Liver (tissue), 3 donors: ENCODE data around the gene PTTG1IP.

Experiments used
- ATF3 ChIP-seq: IDR thresholded peaks from 2 replicates; pipeline ENCODE4 v1.6.1; 2016; ENCODE audit warnings: antibody characterized with exemption
- EGR1 ChIP-seq, 2 donors: IDR thresholded peaks; 2 replicates each; pipeline ENCODE4 v1.6.1; 2016 to 2018; ENCODE audit warnings: antibody characterized with exemption in 2 of 2, low read depth in 2 of 2
- FOXA2 ChIP-seq: IDR thresholded peaks from 2 replicates; pipeline ENCODE4 v1.6.1; 2016; ENCODE audit warnings: antibody characterized with exemption
- JUND ChIP-seq, 2 donors: IDR thresholded peaks; 2 replicates each; pipeline ENCODE4 v1.6.1; 2016; ENCODE audit warnings: antibody characterized with exemption in 2 of 2
- RAD21 ChIP-seq, 2 donors: IDR thresholded peaks; 2 replicates each; pipeline ENCODE4 v1.6.1; 2016; ENCODE audit warnings: antibody characterized with exemption in 2 of 2, mild to moderate bottlenecking in 2 of 2
- REST ChIP-seq: IDR thresholded peaks from 2 replicates; pipeline ENCODE4 v1.6.1; 2016; ENCODE audit warnings: antibody characterized with exemption, mild to moderate bottlenecking
- RXRA ChIP-seq, 2 donors: IDR thresholded peaks; 2 replicates each; pipeline ENCODE4 v1.6.1; 2017 to 2018; ENCODE audit warnings: antibody characterized with exemption in 2 of 2, mild to moderate bottlenecking in 1 of 2
- SP1 ChIP-seq: IDR thresholded peaks from 2 replicates; pipeline ENCODE4 v1.6.1; 2018; ENCODE audit warnings: antibody characterized with exemption, mild to moderate bottlenecking
- TAF1 ChIP-seq: conservative IDR thresholded peaks from 2 replicates; pipeline ENCODE4 v1.6.1; 2016; ENCODE audit warnings: antibody characterized with exemption, mild to moderate bottlenecking
- YY1 ChIP-seq: IDR thresholded peaks from 2 replicates; pipeline ENCODE4 v1.6.1; 2016; ENCODE audit warnings: antibody characterized with exemption, mild to moderate bottlenecking
- TF ChIP-seq, protein P1 (sequence below): fragments of 150-350 bp; IDR thresholded peaks from 2 replicates; pipeline ENCODE4 v1.5.1; 2017; ENCODE audit warnings: improper control_type of control experiment, low read depth, low read length; ENCODE audit not compliant: missing input control
- TF ChIP-seq, protein P2 (sequence below): IDR thresholded peaks from 2 replicates; pipeline ENCODE4 v1.6.1; 2016; ENCODE audit warnings: antibody characterized with exemption
- TF ChIP-seq, protein P3 (sequence below): IDR thresholded peaks from 2 replicates; pipeline ENCODE4 v1.6.1; 2016; ENCODE audit warnings: antibody characterized with exemption
- donor health status: healthy.
- donor health status: healthy.

DNA sequence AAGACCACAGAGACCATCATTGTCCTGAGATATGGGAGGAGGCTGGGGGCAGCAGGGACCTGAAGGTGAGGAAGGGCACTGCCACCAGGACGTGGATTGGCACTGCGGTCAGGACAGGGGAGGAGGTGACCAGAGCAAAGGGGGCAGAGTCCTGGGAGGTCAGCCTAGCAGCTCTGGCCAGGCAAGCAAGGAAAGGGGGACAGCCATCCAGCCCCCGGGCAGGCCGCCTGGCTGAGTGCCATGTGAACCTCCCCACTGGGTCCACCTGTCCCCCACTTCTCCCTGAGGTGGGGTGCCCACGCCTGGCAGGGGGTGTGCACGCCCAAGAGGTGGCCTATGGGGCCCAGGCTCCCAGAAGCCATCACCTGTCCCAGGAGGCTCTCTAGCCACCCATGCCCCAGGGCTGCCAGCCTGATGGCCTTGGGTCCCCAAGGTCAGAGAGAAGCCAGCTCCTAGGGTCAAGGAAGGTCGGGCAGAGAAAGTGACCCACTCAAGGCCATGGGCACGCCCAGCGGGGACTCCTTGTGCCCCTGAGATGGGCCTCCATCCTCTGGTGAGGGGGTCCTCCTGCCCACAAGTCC lies 17.6 kb upstream of the PTTG1IP start:
- TF ChIP-seq, protein P1, sequence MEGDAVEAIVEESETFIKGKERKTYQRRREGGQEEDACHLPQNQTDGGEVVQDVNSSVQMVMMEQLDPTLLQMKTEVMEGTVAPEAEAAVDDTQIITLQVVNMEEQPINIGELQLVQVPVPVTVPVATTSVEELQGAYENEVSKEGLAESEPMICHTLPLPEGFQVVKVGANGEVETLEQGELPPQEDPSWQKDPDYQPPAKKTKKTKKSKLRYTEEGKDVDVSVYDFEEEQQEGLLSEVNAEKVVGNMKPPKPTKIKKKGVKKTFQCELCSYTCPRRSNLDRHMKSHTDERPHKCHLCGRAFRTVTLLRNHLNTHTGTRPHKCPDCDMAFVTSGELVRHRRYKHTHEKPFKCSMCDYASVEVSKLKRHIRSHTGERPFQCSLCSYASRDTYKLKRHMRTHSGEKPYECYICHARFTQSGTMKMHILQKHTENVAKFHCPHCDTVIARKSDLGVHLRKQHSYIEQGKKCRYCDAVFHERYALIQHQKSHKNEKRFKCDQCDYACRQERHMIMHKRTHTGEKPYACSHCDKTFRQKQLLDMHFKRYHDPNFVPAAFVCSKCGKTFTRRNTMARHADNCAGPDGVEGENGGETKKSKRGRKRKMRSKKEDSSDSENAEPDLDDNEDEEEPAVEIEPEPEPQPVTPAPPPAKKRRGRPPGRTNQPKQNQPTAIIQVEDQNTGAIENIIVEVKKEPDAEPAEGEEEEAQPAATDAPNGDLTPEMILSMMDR = no peak
- TF ChIP-seq, protein P2, sequence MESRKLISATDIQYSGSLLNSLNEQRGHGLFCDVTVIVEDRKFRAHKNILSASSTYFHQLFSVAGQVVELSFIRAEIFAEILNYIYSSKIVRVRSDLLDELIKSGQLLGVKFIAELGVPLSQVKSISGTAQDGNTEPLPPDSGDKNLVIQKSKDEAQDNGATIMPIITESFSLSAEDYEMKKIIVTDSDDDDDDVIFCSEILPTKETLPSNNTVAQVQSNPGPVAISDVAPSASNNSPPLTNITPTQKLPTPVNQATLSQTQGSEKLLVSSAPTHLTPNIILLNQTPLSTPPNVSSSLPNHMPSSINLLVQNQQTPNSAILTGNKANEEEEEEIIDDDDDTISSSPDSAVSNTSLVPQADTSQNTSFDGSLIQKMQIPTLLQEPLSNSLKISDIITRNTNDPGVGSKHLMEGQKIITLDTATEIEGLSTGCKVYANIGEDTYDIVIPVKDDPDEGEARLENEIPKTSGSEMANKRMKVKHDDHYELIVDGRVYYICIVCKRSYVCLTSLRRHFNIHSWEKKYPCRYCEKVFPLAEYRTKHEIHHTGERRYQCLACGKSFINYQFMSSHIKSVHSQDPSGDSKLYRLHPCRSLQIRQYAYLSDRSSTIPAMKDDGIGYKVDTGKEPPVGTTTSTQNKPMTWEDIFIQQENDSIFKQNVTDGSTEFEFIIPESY = no peak
- TF ChIP-seq REST (no peak), TAF1 (no peak), YY1 (no peak), ATF3 (no peak), FOXA2 (no peak), RXRA (IDR thresholded peaks at IDR 0.05) (no peak), EGR1 (IDR thresholded peaks at IDR 0.05; ENCODE audit: low read depth in 2 of 2) (no peak), RAD21 (IDR thresholded peaks at IDR 0.05) (no peak), SP1 (no peak), JUND (IDR thresholded peaks at IDR 0.05) (no peak)
- TF ChIP-seq, protein P3, sequence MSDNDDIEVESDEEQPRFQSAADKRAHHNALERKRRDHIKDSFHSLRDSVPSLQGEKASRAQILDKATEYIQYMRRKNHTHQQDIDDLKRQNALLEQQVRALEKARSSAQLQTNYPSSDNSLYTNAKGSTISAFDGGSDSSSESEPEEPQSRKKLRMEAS = no peak
